Transverse colon (tissue), 4 donors: ENCODE data around the gene USP7.

Source experiments
- CTCF ChIP-seq, 5 experiments: fragments of 200-600 bp in 3 of 5; fragments of 450-650 bp in 2 of 5; sonication (generic) in 3 of 5; IDR thresholded peaks; 1 replicate in 2 of 5; 2 replicates in 3 of 5; pipeline ENCODE4 v1.5.1; 2016 to 2017; ENCODE audit warnings: antibody characterized with exemption in 5 of 5, inconsistent platforms in 3 of 5, mild to moderate bottlenecking in 2 of 5, moderate library complexity in 1 of 5
- POLR2A ChIP-seq: fragments of 450-650 bp; IDR thresholded peaks from one replicate; pipeline ENCODE4 v1.6.1; 2016; ENCODE audit warnings: antibody characterized with exemption, mild to moderate bottlenecking, moderate library complexity
- POLR2AphosphoS5 ChIP-seq, 3 donors: sonication (generic); formaldehyde crosslinking; IDR thresholded peaks; one replicate each; pipeline ENCODE4 v1.6.1; 2016; ENCODE audit warnings: antibody characterized with exemption in 3 of 3

- TF ChIP-seq POLR2A (no peak), CTCF (IDR thresholded peaks at IDR 0.05) (no peak), POLR2AphosphoS5 (IDR thresholded peaks at IDR 0.05) (no peak)
Observed at GRCh38 chr16:8847145-8847544, 116.6 kb downstream of the USP7 start.
